Measurements from ENCODE around the gene MPRIP.
A peak's percentile ranks its signal among the peaks of the same experiment; 100 is the strongest.

The MPRIP gene

GRCh38 chr17:17050346-17051345, 8.4 kb downstream of the MPRIP start:
- H3K27ac ChIP-seq = no peak overlapping the region
- TF ChIP-seq CTCF (conservative IDR thresholded peaks at IDR 0.05) = no peak

GRCh38 chr17:17051380-17051779, 9.1 kb downstream of the MPRIP start:
- no peak for TF ChIP-seq CTCF (conservative IDR thresholded peaks at IDR 0.05)
- H3K27ac ChIP-seq = no peak overlapping the region

GRCh38 chr17:17051791-17052461, 9.7 kb downstream of the MPRIP start:
- TF ChIP-seq CTCF (conservative IDR thresholded peaks at IDR 0.05) = no peak
- peak overlapping the region; percentile 5; the same call in 1 of the 2 replicates for H3K27ac ChIP-seq

- peak overlapping the region; percentile 5; the same call in 1 of the 2 replicates for H3K27ac ChIP-seq
- TF ChIP-seq CTCF (conservative IDR thresholded peaks at IDR 0.05) = no peak
Measured at GRCh38 chr17:17052462-17053221, 10.4 kb downstream of the MPRIP start.

- TF ChIP-seq CTCF (conservative IDR thresholded peaks at IDR 0.05) = no peak
- no peak overlapping the region for H3K27ac ChIP-seq
Measured at GRCh38 chr17:17053446-17054379, 11.5 kb downstream of the MPRIP start.

- no peak overlapping the region for H3K27ac ChIP-seq
- TF ChIP-seq CTCF (conservative IDR thresholded peaks at IDR 0.05) = no peak
Measured at GRCh38 chr17:17054636-17055035, 12.4 kb downstream of the MPRIP start.
